Thymus (tissue), 11 donors: Measurements from ENCODE around the gene CHAD. TPM values are rescaled to one million over a fixed set of nuclear protein-coding genes. Genes with fewer than 3 reads are reported as not detected.

Experiments
- DNase-seq, 9 donors: peaks; one replicate each; pipeline ENCODE4 v3.0.0-alpha.2; 2013; ENCODE audit warnings: low spot score in 9 of 9, low read depth in 6 of 9, missing footprints in 1 of 9
- H3K27ac ChIP-seq, 2 donors: one replicate each; pipeline ENCODE4 v1.5.1; 2013; ENCODE audit warnings: control low read depth in 1 of 2, low read depth in 1 of 2, low read length in 1 of 2, mild to moderate bottlenecking in 1 of 2, moderate library complexity in 1 of 2
- H3K27me3 ChIP-seq, 2 donors: one replicate each; pipeline ENCODE4 v1.5.1; 2013; ENCODE audit warnings: low read length in 1 of 2; ENCODE audit not compliant: control insufficient read depth in 2 of 2, insufficient read depth in 1 of 2
- H3K36me3 ChIP-seq, 2 donors: one replicate each; pipeline ENCODE4 v1.5.1; 2013; ENCODE audit warnings: low read length in 1 of 2, mild to moderate bottlenecking in 1 of 2, moderate library complexity in 1 of 2; ENCODE audit not compliant: control insufficient read depth in 2 of 2, insufficient read depth in 2 of 2
- H3K4me1 ChIP-seq, 2 donors: one replicate each; pipeline ENCODE4 v1.5.1; 2013; ENCODE audit warnings: low read length in 2 of 2; ENCODE audit not compliant: control insufficient read depth in 2 of 2, insufficient read depth in 2 of 2
- H3K4me3 ChIP-seq, 2 donors: one replicate each; pipeline ENCODE4 v1.5.1; 2013; ENCODE audit warnings: low read length in 2 of 2, control low read depth in 1 of 2, mild to moderate bottlenecking in 1 of 2
- H3K9me3 ChIP-seq, 2 donors: one replicate each; pipeline ENCODE4 v1.5.1; 2013; ENCODE audit warnings: low read length in 1 of 2, mild to moderate bottlenecking in 1 of 2; ENCODE audit not compliant: control insufficient read depth in 2 of 2, insufficient read depth in 1 of 2
- WGBS: extraction: QIAGEN DNeasy Blood & Tissue Kit; methylation state at CpG from one replicate; pipeline ENCODE4 v1.1.7; 2013; 5-methylcytosine and 5-hydroxymethylcytosine counted together
- polyA plus RNA-seq: library from polyadenylated mRNA; stranded (reverse); fragments of 200-250 nt; gene quantifications from one replicate; pipeline ENCODE4 v1.2.3, GENCODE V29; 2013
- total RNA-seq: library from RNA; stranded (reverse); fragments of 120-200 nt; gene quantifications from one replicate; pipeline ENCODE4 v1.2.4, GENCODE V29; 2013
- donor health status: healthy.

CHAD gene
- total and polyA plus RNA-seq, 2 donors = 0.05 to 0.37 TPM

- no peak overlapping the region for H3K27ac ChIP-seq
- DNase-seq = no peak
- H3K36me3 ChIP-seq = no peaks in the 10 kb centered on the region
- H3K27me3 ChIP-seq = peaks cover 0 to 9% of the 10 kb centered on the region in 2 donors
- H3K4me3 ChIP-seq = no peak overlapping the region
- no peaks in the 10 kb centered on the region for H3K4me1 ChIP-seq
- no peaks in the 10 kb centered on the region for H3K9me3 ChIP-seq
- 95% methylated on average over 7 of the region's 7 CpGs for WGBS
Observed at GRCh38 chr17:50498021-50498874, 29.6 kb upstream of the CHAD start.

GRCh38 chr17:50495918-50496317 lies 27.2 kb upstream of the CHAD start:
- 97% methylated on average over 8 of the region's 8 CpGs for WGBS
- Histone ChIP-seq H3K4me1 (no peaks in the 10 kb centered on the region), H3K36me3 (no peaks in the 10 kb centered on the region), H3K27ac (no peak overlapping the region), H3K4me3 (no peak overlapping the region), H3K9me3 (no peaks in the 10 kb centered on the region), H3K27me3 (peaks cover 0 to 4% of the 10 kb centered on the region in 2 donors)
- DNase-seq = no peak

- Histone ChIP-seq H3K36me3 (no peaks in the 10 kb centered on the region), H3K9me3 (no peaks in the 10 kb centered on the region), H3K4me1 (no peaks in the 10 kb centered on the region), H3K4me3 (no peak overlapping the region), H3K27ac (no peak overlapping the region), H3K27me3 (peaks cover 0 to 4% of the 10 kb centered on the region in 2 donors)
- WGBS = 95% methylated on average over 8 of the region's 8 CpGs
- DNase-seq = no peak
Observed at GRCh38 chr17:50495217-50495823, 26.6 kb upstream of the CHAD start.

GRCh38 chr17:50493744-50494143 lies 25.1 kb upstream of the CHAD start:
- 82% methylated on average over 3 of the region's 3 CpGs for WGBS

GRCh38 chr17:50492214-50492613 lies 23.5 kb upstream of the CHAD start:
- Histone ChIP-seq H3K27ac (no peak overlapping the region), H3K36me3 (no peaks in the 10 kb centered on the region), H3K4me3 (no peak overlapping the region), H3K4me1 (no peaks in the 10 kb centered on the region), H3K27me3 (peaks cover 0 to 4% of the 10 kb centered on the region in 2 donors), H3K9me3 (no peaks in the 10 kb centered on the region)
- DNase-seq = no peak
- WGBS = 94% methylated on average over 8 of the region's 8 CpGs

More at GRCh38 chr17:50493744-50494143, 25.1 kb upstream of the CHAD start:
- Histone ChIP-seq H3K36me3 (no peaks in the 10 kb centered on the region), H3K27me3 (peaks cover 0 to 4% of the 10 kb centered on the region in 2 donors), H3K4me3 (no peak overlapping the region), H3K9me3 (no peaks in the 10 kb centered on the region), H3K27ac (no peak overlapping the region), H3K4me1 (no peaks in the 10 kb centered on the region)
- no peak for DNase-seq

GRCh38 chr17:50491505-50491904 lies 22.8 kb upstream of the CHAD start:
- Histone ChIP-seq H3K36me3 (no peaks in the 10 kb centered on the region), H3K27me3 (peaks cover 0 to 4% of the 10 kb centered on the region in 2 donors), H3K9me3 (no peaks in the 10 kb centered on the region), H3K27ac (no peak overlapping the region), H3K4me1 (no peaks in the 10 kb centered on the region), H3K4me3 (no peak overlapping the region)
- WGBS = 89% methylated on average over 1 of the region's 1 CpG
- DNase-seq = no peak

GRCh38 chr17:50488880-50489279 lies 20.2 kb upstream of the CHAD start:
- H3K9me3 ChIP-seq = no peaks in the 10 kb centered on the region
- WGBS = 98% methylated on average over 2 of the region's 2 CpGs
- H3K36me3 ChIP-seq = peaks cover 13 to 18% of the 10 kb centered on the region in 2 donors
- no peaks in the 10 kb centered on the region for H3K27me3 ChIP-seq
- no peak for DNase-seq
- H3K4me3 ChIP-seq = no peak overlapping the region
- no peaks in the 10 kb centered on the region for H3K4me1 ChIP-seq
- no peak overlapping the region for H3K27ac ChIP-seq

- peaks cover 19 to 29% of the 10 kb centered on the region in 2 donors for H3K36me3 ChIP-seq
- no peak overlapping the region for H3K4me3 ChIP-seq
- DNase-seq = no peak
- no peaks in the 10 kb centered on the region for H3K9me3 ChIP-seq
- 95% methylated on average over 17 of the region's 17 CpGs for WGBS
- H3K4me1 ChIP-seq = no peaks in the 10 kb centered on the region
- no peak overlapping the region for H3K27ac ChIP-seq
- H3K27me3 ChIP-seq = no peaks in the 10 kb centered on the region
Observed at GRCh38 chr17:50487213-50488096, 18.8 kb upstream of the CHAD start.
